ENCODE measurements around the gene SNX4. TPM values are rescaled to one million over a fixed set of nuclear protein-coding genes. Genes with fewer than 3 reads are reported as not detected.

Gene SNX4
- total RNA-seq, 1 experiment from 2014 or later, result 38.0 TPM

DNA sequence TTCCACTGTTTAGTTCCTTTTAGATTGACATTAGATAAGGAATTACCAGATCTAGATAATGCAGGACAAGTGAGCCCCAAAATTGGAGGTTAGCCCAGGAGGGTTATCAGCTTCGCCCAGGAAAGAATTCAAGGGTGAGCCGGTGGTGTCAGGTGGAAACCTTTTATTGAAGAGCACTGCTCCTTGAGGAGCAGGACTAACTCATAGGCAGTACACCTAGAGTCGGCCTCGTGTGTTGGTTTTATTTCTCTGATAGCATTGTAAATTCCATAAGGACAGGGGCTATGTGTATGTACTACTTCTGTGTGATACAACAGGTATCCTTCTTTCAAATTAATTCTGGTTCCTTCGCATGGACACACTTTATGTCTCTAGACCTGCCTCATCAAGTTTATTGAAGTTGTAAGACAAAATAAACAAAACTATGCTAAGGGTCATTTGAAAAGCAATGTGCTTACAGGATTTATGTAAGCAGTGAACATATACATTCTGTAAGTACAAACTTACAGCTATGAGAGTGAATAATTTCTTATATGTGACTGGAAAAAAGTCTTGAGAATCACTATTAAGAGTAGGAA lies 57.2 kb downstream of the SNX4 start:
- H3K27ac Mint-ChIP-seq (ENCODE audit: unreplicated experiment), result peak overlapping the region; percentile 35
- intact Hi-C loops (cut with micrococcal nuclease; ENCODE audit: unreplicated experiment), result no loop called here
- H3K4me1 Mint-ChIP-seq (ENCODE audit: low read depth, unreplicated experiment), result no peaks in the 10 kb centered on the region
- DNase-seq, result no peak
- no peaks in the 10 kb centered on the region for H3K9me3 Mint-ChIP-seq (ENCODE audit: low read depth, unreplicated experiment)
- TF ChIP-seq CTCF (IDR thresholded peaks at IDR 0.05; ENCODE audit: unreplicated experiment), result no peak
- H3K27me3 Mint-ChIP-seq (ENCODE audit: unreplicated experiment), result no peaks in the 10 kb centered on the region
- H3K36me3 Mint-ChIP-seq (ENCODE audit: insufficient read depth, unreplicated experiment), result peaks cover 27% of the 10 kb centered on the region
- H3K4me3 Mint-ChIP-seq (ENCODE audit: low read depth, unreplicated experiment), result no peak overlapping the region
- CTCF ChIA-PET, result interaction anchor here (0.5 to 1.1 kb wide), 2 partner anchors 8 to 40 kb away, joined by 3 read pairs; no protein-coding TSS in a partner anchor
- BruUV-seq (replicated peaks), result no TSS peak

DNA sequence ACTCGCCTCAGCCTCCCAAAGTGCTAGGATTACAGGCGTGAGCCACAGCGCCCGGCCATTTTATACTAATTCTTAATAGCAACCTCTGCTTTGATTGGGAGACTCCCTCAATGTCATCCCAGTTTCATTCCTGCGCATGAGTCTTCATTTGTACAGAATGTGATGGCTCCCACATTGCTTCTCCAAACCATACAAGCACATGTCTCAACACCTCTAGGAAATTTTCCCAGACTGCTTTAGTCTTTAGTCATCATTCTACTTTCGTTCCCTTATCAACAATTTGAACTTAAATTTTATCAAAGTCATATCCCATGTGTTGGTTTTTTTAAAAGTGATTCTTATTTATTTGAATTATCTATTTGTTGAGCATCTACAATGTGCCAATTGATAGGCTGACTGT lies 58.1 kb downstream of the SNX4 start:
- CTCF ChIA-PET, result interaction anchor here (0.9 kb wide), 1 partner anchor 9 kb away, joined by 4 read pairs; no protein-coding TSS in a partner anchor
- Mint-ChIP-seq H3K4me1 (ENCODE audit: low read depth, unreplicated experiment) (no peaks in the 10 kb centered on the region), H3K27me3 (ENCODE audit: unreplicated experiment) (no peaks in the 10 kb centered on the region), H3K27ac (ENCODE audit: unreplicated experiment) (no peak overlapping the region), H3K36me3 (ENCODE audit: insufficient read depth, unreplicated experiment) (peaks cover 27% of the 10 kb centered on the region), H3K4me3 (ENCODE audit: low read depth, unreplicated experiment) (no peak overlapping the region), H3K9me3 (ENCODE audit: low read depth, unreplicated experiment) (no peaks in the 10 kb centered on the region)
- BruUV-seq (replicated peaks), result no TSS peak
- no peak for DNase-seq
- no peak for TF ChIP-seq CTCF (IDR thresholded peaks at IDR 0.05; ENCODE audit: unreplicated experiment)
- intact Hi-C loops (cut with micrococcal nuclease; ENCODE audit: unreplicated experiment), result no loop called here

GRCh38 chr3:125460233-125460632 lies 59.8 kb downstream of the SNX4 start:
- Mint-ChIP-seq H3K4me1 (ENCODE audit: low read depth, unreplicated experiment) (no peaks in the 10 kb centered on the region), H3K9me3 (ENCODE audit: low read depth, unreplicated experiment) (no peaks in the 10 kb centered on the region), H3K27me3 (ENCODE audit: unreplicated experiment) (no peaks in the 10 kb centered on the region), H3K27ac (ENCODE audit: unreplicated experiment) (no peak overlapping the region), H3K4me3 (ENCODE audit: low read depth, unreplicated experiment) (no peak overlapping the region), H3K36me3 (ENCODE audit: insufficient read depth, unreplicated experiment) (peaks cover 30% of the 10 kb centered on the region)
- BruUV-seq (replicated peaks), result no TSS peak
- intact Hi-C loops (cut with micrococcal nuclease; ENCODE audit: unreplicated experiment), result no loop called here
- no peak for TF ChIP-seq CTCF (IDR thresholded peaks at IDR 0.05; ENCODE audit: unreplicated experiment)
- CTCF ChIA-PET, result no interaction called here
- DNase-seq, result no peak

DNA sequence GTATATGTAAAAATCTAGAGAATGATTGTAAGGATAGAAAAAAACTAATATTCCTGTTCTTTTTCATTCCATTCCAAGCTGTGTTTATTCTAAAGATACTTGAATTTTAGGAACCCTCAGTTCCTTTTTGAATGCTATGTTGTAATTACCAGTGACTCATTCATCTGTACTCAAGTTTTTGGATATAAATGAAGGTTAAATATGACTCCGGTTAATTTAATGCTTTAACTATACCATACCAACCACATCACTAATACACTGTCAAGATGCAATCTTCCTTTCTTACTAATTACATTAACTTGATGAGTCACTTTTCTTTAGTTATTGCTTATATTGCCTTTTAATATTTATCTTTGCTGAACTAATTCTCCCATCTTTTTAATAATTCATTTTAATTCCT lies 76.1 kb downstream of the SNX4 start:
- TF ChIP-seq CTCF (IDR thresholded peaks at IDR 0.05; ENCODE audit: unreplicated experiment), result no peak
- no TSS peak for BruUV-seq (replicated peaks)
- no peak overlapping the region for H3K4me3 Mint-ChIP-seq (ENCODE audit: low read depth, unreplicated experiment)
- H3K27ac Mint-ChIP-seq (ENCODE audit: unreplicated experiment), result no peak overlapping the region
- no peaks in the 10 kb centered on the region for H3K4me1 Mint-ChIP-seq (ENCODE audit: low read depth, unreplicated experiment)
- H3K9me3 Mint-ChIP-seq (ENCODE audit: low read depth, unreplicated experiment), result no peaks in the 10 kb centered on the region
- H3K27me3 Mint-ChIP-seq (ENCODE audit: unreplicated experiment), result no peaks in the 10 kb centered on the region
- intact Hi-C loops (cut with micrococcal nuclease; ENCODE audit: unreplicated experiment), result loop anchor here (10.0 kb wide), 1 partner anchor 141 kb away; no protein-coding TSS in a partner anchor
- no peak for DNase-seq
- CTCF ChIA-PET, result no interaction called here
- H3K36me3 Mint-ChIP-seq (ENCODE audit: insufficient read depth, unreplicated experiment), result peaks cover under 1% of the 10 kb centered on the region

Measured in Calu3 (cell line).